ENCODE measurements around the gene STAB2.

Gene STAB2

DNA sequence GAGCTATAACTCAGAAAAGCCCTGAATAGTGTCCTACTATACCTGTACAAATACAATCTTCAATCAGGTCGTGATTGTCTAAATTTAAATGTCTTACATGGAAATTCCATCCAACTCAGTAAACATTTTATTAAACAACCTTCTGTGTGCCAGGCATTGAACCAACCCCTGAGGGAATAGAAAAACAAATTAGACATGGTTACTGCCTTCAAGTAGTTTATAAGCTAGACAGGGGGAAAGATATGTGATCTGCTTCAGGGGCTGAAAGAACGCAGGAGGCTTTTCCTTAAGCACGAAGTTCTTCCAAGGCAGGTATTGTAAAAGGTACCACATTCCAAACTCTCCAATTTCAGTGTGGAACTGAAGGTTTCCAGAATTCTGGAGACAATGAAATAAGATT, 39.7 kb upstream of the STAB2 start:
- DNase-seq (ENCODE audit: low read depth, low spot score), result no peak
- CTCF ChIA-PET, result interaction anchor here (1.2 to 7.7 kb wide), 12 partner anchors 10 to 664 kb away, joined by 3 to 129 read pairs (median 12); no protein-coding TSS in a partner anchor

GRCh38 chr12:103547929-103548328, 39.1 kb upstream of the STAB2 start:
- TF ChIP-seq CTCF (IDR thresholded peaks at IDR 0.05; ENCODE audit: insufficient read depth, low read length, missing control alignments), result no peak
- no peak for DNase-seq (ENCODE audit: low read depth, low spot score)
- POLR2A ChIA-PET, result no interaction called here
- CTCF ChIA-PET, result interaction anchor here (0.8 to 7.7 kb wide), 28 partner anchors 8 to 726 kb away, joined by 3 to 129 read pairs (median 5); partner anchors contain the start of gene C12orf42
- no peak overlapping the region for H3K4me3 ChIP-seq (ENCODE audit: low read depth, low read length)

More for the DNA sequence above, 39.7 kb upstream of the STAB2 start:
- POLR2A ChIA-PET, result no interaction called here
- H3K4me3 ChIP-seq (ENCODE audit: low read depth, low read length), result no peak overlapping the region
- TF ChIP-seq CTCF (IDR thresholded peaks at IDR 0.05; ENCODE audit: insufficient read depth, low read length, missing control alignments), result no peak

GRCh38 chr12:103548622-103549601, 38.2 kb upstream of the STAB2 start:
- H3K4me3 ChIP-seq (ENCODE audit: low read depth, low read length), result no peak overlapping the region
- ChIA-PET CTCF (interaction anchor here (0.7 to 7.7 kb wide), 32 partner anchors 9 to 727 kb away, joined by 3 to 129 read pairs (median 5); partner anchors contain the start of gene C12orf42), POLR2A (interaction anchor here (0.6 kb wide), 1 partner anchor 670 kb away, joined by 4 read pairs; no protein-coding TSS in a partner anchor)
- DNase-seq (ENCODE audit: low read depth, low spot score), result peak; percentile 10
- peak; percentile 75 for TF ChIP-seq CTCF (IDR thresholded peaks at IDR 0.05; ENCODE audit: insufficient read depth, low read length, missing control alignments)

GRCh38 chr12:103556890-103557627, 30.0 kb upstream of the STAB2 start:
- ChIA-PET CTCF (interaction anchor here (2.2 to 4.9 kb wide), 2 partner anchors 8 to 18 kb away, joined by 8 to 59 read pairs; no protein-coding TSS in a partner anchor), POLR2A (no interaction called here)
- no peak overlapping the region for H3K4me3 ChIP-seq (ENCODE audit: low read depth, low read length)
- no peak for TF ChIP-seq CTCF (IDR thresholded peaks at IDR 0.05; ENCODE audit: insufficient read depth, low read length, missing control alignments)
- no peak for DNase-seq (ENCODE audit: low read depth, low spot score)

- ChIA-PET POLR2A (no interaction called here), CTCF (interaction anchor here (2.2 to 4.9 kb wide), 2 partner anchors 9 to 18 kb away, joined by 8 to 59 read pairs; no protein-coding TSS in a partner anchor)
- no peak overlapping the region for H3K4me3 ChIP-seq (ENCODE audit: low read depth, low read length)
- DNase-seq (ENCODE audit: low read depth, low spot score), result no peak
- no peak for TF ChIP-seq CTCF (IDR thresholded peaks at IDR 0.05; ENCODE audit: insufficient read depth, low read length, missing control alignments)
These were observed 29.5 kb upstream of the STAB2 start for GRCh38 chr12:103557628-103558010.

Data from AG04449 (cell line).